ENCODE data around the gene RPS6KA4. TPM values are rescaled to one million over a fixed set of nuclear protein-coding genes. Genes with fewer than 3 reads are reported as not detected.
A peak's percentile ranks its signal among the peaks of the same experiment; 100 is the strongest.

The RPS6KA4 gene
- total and polyA plus RNA-seq, 7 experiments from 2014 or later: 4.6 to 35.7 (median 26.3) TPM

DNA sequence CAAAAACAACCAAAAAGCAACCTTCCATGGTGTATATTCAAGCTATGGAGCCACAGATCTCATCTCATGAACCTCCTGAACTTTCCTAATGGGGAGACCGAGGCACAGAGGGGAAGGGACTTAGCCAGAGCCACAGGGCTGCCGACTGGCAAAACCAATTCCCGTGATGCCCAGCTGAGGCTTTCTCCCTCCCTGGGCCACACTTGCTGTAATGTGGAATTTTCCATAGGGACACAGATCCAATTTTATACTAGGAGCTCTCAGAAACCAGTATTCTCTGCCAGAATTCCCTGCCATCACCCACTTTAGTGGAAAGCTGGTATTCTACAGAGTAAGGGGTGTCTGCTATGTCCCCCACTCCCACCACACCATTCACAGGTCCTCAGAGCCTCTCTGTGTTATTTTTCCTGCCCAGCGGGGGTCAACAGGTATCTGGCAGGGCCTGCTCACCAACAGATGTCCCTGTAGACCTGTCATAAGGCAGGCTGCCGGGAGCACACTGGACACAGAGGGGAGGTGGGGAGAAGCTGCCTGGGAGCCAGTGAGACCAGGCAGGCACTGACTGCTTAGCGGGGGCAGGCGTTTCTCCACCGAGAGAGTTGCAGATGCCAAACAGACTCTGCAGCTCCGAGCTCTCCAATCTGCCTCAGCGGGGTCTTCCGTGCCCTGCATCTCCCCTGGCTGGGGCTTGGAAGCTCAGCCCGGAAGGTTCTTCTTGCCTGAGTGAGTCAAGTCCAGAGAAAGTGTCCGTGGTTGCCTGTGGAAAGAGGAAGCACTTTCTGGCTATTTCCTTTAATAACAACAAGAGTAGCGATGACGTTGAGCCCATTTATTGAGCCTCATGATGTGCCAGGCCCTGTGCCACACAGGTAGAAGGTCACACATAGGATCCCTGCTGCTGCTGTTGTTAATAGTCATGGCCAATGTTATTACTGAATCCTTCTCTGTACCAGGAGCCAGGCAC lies 26.3 kb downstream of the RPS6KA4 start:
- no peaks in the 10 kb centered on the region for H3K36me3 ChIP-seq (ENCODE audit: control insufficient read depth in 2 of 3, insufficient read depth in 3 of 3, low read length in 3 of 3)
- POLR2A ChIA-PET: no interaction called here
- ATAC-seq (peak; percentile 45), DNase-seq (no peak)
- no peaks in the 10 kb centered on the region for H3K27me3 ChIP-seq (ENCODE audit: control insufficient read depth in 2 of 2, insufficient read depth in 2 of 2, low read length in 2 of 2)
- Mint-ChIP-seq H3K36me3 (no peaks in the 10 kb centered on the region), H3K4me3 (no peak overlapping the region), H3K27me3 (peaks cover 0 to 25% (median 0%) of the 10 kb centered on the region in 5 donors), H3K9me3 (peaks cover 0 to 7% (median 0%) of the 10 kb centered on the region in 11 donors), H3K4me1 (peaks cover 0 to 27% (median 13%) of the 10 kb centered on the region in 7 donors), H3K27ac (peak overlapping the region in 1 of 9 donors; percentile 2)
- no peaks in the 10 kb centered on the region for H3K4me1 ChIP-seq (ENCODE audit: control insufficient read depth in 2 of 2, insufficient read depth in 2 of 2, low read length in 2 of 2)
- intact Hi-C loops (cut with micrococcal nuclease): no loop called here
- H3K4me3 ChIP-seq (ENCODE audit: low read length): no peak overlapping the region
- no peak overlapping the region for H3K27ac ChIP-seq (ENCODE audit: low read depth, low read length)
- CTCF ChIA-PET: no interaction called here
- H3K9me3 ChIP-seq (ENCODE audit: control insufficient read depth in 2 of 3, low read length in 3 of 3): no peaks in the 10 kb centered on the region

DNA sequence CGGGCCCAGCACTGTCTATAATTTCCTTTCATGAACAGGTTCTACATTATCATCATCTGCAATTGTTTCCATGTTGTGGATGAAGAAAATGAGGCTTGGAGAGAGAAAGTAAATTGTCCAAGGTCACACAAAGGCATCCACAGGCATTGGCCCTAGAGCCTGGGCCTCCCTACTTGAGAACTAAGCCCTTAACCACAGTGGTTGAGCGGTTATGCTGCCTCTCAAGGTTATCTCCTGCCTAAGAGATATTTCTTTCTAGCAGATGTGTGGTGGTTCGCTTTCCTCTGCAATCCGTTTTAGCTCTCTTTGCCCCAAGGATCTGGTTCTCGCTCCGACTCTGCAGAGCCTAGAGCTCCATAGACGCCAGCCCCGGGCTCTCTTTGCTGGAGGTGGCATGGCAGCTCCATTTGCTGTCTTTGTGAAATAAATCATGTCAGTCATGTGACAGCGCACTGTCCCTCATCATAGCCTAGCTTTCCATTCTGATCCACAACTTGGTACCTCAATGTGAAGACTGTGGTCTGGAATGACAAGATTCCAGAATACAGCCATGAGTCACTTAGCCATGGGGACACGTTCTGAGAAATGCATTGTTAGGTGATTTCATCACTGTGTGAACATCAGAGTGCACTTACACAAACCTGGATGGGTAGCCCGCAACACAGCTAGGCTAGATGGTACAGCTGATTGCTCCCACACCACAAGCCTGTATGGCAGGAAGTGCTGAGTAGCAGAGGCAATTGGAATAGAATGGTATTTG lies 27.2 kb downstream of the RPS6KA4 start:
- H3K27ac ChIP-seq (ENCODE audit: low read depth, low read length): no peak overlapping the region

DNA sequence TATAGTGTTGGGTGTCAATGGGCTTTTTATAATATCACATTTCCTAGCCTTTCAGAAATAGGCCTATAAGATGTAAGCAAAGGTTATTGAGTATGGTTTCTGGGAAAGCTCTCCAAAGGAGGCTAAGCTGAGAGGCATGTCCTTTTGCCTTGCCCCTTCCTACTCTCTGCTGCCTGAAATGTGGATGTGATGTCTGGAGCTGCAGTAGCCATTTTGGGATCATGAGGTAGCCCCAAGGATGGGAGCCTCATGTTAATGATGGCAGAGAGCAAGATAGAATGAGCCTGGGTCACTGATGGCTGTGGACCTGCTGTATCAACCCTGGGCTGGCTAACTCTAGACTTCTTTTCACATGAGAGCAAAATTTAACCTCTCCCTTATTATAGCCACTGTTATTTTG lies 29.0 kb downstream of the RPS6KA4 start:
- Mint-ChIP-seq H3K27me3 (peaks cover 0 to 35% (median 0%) of the 10 kb centered on the region in 5 donors), H3K36me3 (no peaks in the 10 kb centered on the region), H3K9me3 (peaks cover 0 to 13% (median 0%) of the 10 kb centered on the region in 11 donors), H3K4me3 (no peak overlapping the region), H3K4me1 (peaks cover 0 to 44% (median 28%) of the 10 kb centered on the region in 7 donors), H3K27ac (no peak overlapping the region)
- H3K27me3 ChIP-seq (ENCODE audit: control insufficient read depth in 2 of 2, insufficient read depth in 2 of 2, low read length in 2 of 2): no peaks in the 10 kb centered on the region
- ChIA-PET CTCF (no interaction called here), POLR2A (no interaction called here)
- no peak overlapping the region for H3K27ac ChIP-seq (ENCODE audit: low read depth, low read length)
- no peaks in the 10 kb centered on the region for H3K9me3 ChIP-seq (ENCODE audit: control insufficient read depth in 2 of 3, low read length in 3 of 3)
- intact Hi-C loops (cut with micrococcal nuclease): no loop called here
- H3K4me1 ChIP-seq (ENCODE audit: control insufficient read depth in 2 of 2, insufficient read depth in 2 of 2, low read length in 2 of 2): peaks cover 0 to 4% of the 10 kb centered on the region in 2 donors
- DNase-seq: no peak
- no peaks in the 10 kb centered on the region for H3K36me3 ChIP-seq (ENCODE audit: control insufficient read depth in 2 of 3, insufficient read depth in 3 of 3, low read length in 3 of 3)
- ATAC-seq: no peak
- H3K4me3 ChIP-seq (ENCODE audit: low read length): no peak overlapping the region

More for the DNA sequence above, 27.2 kb downstream of the RPS6KA4 start:
- Histone ChIP-seq H3K4me1 (ENCODE audit: control insufficient read depth in 2 of 2, insufficient read depth in 2 of 2, low read length in 2 of 2) (no peaks in the 10 kb centered on the region), H3K36me3 (ENCODE audit: control insufficient read depth in 2 of 3, insufficient read depth in 3 of 3, low read length in 3 of 3) (no peaks in the 10 kb centered on the region), H3K9me3 (ENCODE audit: control insufficient read depth in 2 of 3, low read length in 3 of 3) (no peaks in the 10 kb centered on the region), H3K4me3 (ENCODE audit: low read length) (no peak overlapping the region), H3K27me3 (ENCODE audit: control insufficient read depth in 2 of 2, insufficient read depth in 2 of 2, low read length in 2 of 2) (no peaks in the 10 kb centered on the region)
- H3K27me3 Mint-ChIP-seq: peaks cover 0 to 32% (median 0%) of the 10 kb centered on the region in 5 donors
- ChIA-PET CTCF (no interaction called here), POLR2A (no interaction called here)
- H3K9me3 Mint-ChIP-seq: peaks cover 0 to 13% (median 0%) of the 10 kb centered on the region in 11 donors
- H3K27ac Mint-ChIP-seq: peak overlapping the region in 1 of 9 donors; percentile 2
- H3K36me3 Mint-ChIP-seq: no peaks in the 10 kb centered on the region
- intact Hi-C loops (cut with micrococcal nuclease): no loop called here
- no peak overlapping the region for H3K4me3 Mint-ChIP-seq
- DNase-seq: peak in 3 of 9 donors; percentile 6 to 30 (median 12)
- peak; percentile 78 for ATAC-seq
- peaks cover 0 to 36% (median 20%) of the 10 kb centered on the region in 7 donors for H3K4me1 Mint-ChIP-seq

DNA sequence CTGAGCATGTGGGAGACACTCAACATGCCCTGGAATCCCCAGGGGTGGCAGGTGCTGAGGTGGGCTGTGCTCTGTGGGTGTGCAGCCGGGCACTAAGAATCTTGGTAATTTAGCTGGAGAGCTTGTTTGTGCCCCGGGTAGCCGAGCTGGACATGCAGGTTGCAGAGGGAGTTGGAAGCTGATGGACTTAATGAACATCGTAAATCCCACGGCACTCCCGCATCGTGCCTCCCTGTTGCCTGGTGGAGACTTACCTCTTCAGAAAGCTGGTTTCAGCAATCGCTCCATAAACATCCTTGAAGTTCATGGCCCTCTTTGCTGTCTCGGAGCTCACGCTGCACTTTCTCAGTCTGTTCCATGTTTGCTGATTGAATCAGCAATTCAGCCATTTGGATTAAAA lies 29.9 kb downstream of the RPS6KA4 start:
- CTCF ChIA-PET: no interaction called here
- DNase-seq: no peak
- Mint-ChIP-seq H3K36me3 (no peaks in the 10 kb centered on the region), H3K4me1 (peaks cover 0 to 44% (median 28%) of the 10 kb centered on the region in 7 donors), H3K27me3 (peaks cover 0 to 35% (median 0%) of the 10 kb centered on the region in 5 donors), H3K27ac (peak overlapping the region in 1 of 9 donors; percentile 65), H3K9me3 (peaks cover 0 to 13% (median 0%) of the 10 kb centered on the region in 11 donors), H3K4me3 (no peak overlapping the region)
- POLR2A ChIA-PET: no interaction called here
- no peaks in the 10 kb centered on the region for H3K36me3 ChIP-seq (ENCODE audit: control insufficient read depth in 2 of 3, insufficient read depth in 3 of 3, low read length in 3 of 3)
- peaks cover 0 to 4% of the 10 kb centered on the region in 2 donors for H3K4me1 ChIP-seq (ENCODE audit: control insufficient read depth in 2 of 2, insufficient read depth in 2 of 2, low read length in 2 of 2)
- ATAC-seq: no peak
- intact Hi-C loops (cut with micrococcal nuclease): no loop called here
- no peaks in the 10 kb centered on the region for H3K27me3 ChIP-seq (ENCODE audit: control insufficient read depth in 2 of 2, insufficient read depth in 2 of 2, low read length in 2 of 2)
- H3K27ac ChIP-seq (ENCODE audit: low read depth, low read length): no peak overlapping the region
- no peak overlapping the region for H3K4me3 ChIP-seq (ENCODE audit: low read length)
- no peaks in the 10 kb centered on the region for H3K9me3 ChIP-seq (ENCODE audit: control insufficient read depth in 2 of 3, low read length in 3 of 3)

DNA sequence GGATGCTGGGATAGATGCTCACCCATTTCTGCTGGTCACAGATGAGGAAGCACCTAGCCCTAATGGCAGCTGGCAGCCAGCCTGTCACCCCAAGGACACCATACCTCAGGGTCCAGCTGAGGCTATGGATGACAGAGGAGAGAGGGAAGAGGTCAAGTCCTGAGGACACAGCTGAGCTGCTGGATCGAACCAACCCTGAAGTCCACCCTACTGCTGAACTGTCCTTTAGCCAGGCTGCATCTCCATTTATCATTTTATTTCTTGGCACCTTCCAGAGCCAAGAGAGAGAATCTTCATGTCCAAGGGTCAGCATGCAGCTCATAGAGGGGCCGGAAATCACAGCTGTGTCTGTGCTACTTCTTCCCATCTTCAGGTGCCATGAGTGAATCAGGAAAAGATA lies 30.9 kb downstream of the RPS6KA4 start:
- no peak overlapping the region for H3K4me3 ChIP-seq (ENCODE audit: low read length)
- peaks cover 0 to 4% of the 10 kb centered on the region in 2 donors for H3K4me1 ChIP-seq (ENCODE audit: control insufficient read depth in 2 of 2, insufficient read depth in 2 of 2, low read length in 2 of 2)
- no peaks in the 10 kb centered on the region for H3K36me3 ChIP-seq (ENCODE audit: control insufficient read depth in 2 of 3, insufficient read depth in 3 of 3, low read length in 3 of 3)
- ChIA-PET POLR2A (no interaction called here), CTCF (no interaction called here)
- intact Hi-C loops (cut with micrococcal nuclease): no loop called here
- DNase-seq (no peak), ATAC-seq (no peak)
- Mint-ChIP-seq H3K4me3 (no peak overlapping the region), H3K27me3 (peaks cover 0 to 40% (median 0%) of the 10 kb centered on the region in 5 donors), H3K4me1 (peaks cover 0 to 44% (median 28%) of the 10 kb centered on the region in 7 donors), H3K9me3 (peaks cover 0 to 13% (median 0%) of the 10 kb centered on the region in 11 donors), H3K27ac (peak overlapping the region in 1 of 9 donors; percentile 23), H3K36me3 (no peaks in the 10 kb centered on the region)
- no peak overlapping the region for H3K27ac ChIP-seq (ENCODE audit: low read depth, low read length)
- no peaks in the 10 kb centered on the region for H3K27me3 ChIP-seq (ENCODE audit: control insufficient read depth in 2 of 2, insufficient read depth in 2 of 2, low read length in 2 of 2)
- H3K9me3 ChIP-seq (ENCODE audit: control insufficient read depth in 2 of 3, low read length in 3 of 3): no peaks in the 10 kb centered on the region

DNA sequence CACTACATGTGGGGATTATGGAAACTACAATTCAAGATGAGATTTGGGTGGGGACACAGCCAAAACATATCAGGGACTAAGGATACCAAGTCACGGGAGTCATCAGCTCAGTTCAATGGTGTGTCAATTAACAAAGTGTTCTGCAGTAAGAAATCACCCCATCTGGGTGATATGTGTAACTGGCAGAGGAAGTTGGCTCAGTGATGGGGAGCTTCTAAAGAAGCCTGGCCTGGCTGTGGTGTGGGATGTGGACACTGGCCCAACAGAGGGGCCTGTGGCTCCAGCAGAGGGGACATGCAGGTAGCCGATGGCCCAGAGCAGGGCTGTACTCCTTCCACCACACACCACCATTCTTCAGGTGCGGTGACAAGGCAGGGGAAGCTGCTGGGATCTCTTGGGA lies 31.6 kb downstream of the RPS6KA4 start:
- ChIA-PET CTCF (interaction anchor here (0.6 kb wide), 1 partner anchor 26 kb away, joined by 3 read pairs; no protein-coding TSS in a partner anchor), POLR2A (no interaction called here)
- Mint-ChIP-seq H3K4me3 (peak overlapping the region in 8 of 10 donors; percentile 35 to 63 (median 49)), H3K27me3 (peaks cover 0 to 44% (median 0%) of the 10 kb centered on the region in 5 donors), H3K9me3 (peaks cover 0 to 13% (median 0%) of the 10 kb centered on the region in 11 donors), H3K4me1 (peaks cover 0 to 42% (median 28%) of the 10 kb centered on the region in 7 donors), H3K36me3 (no peaks in the 10 kb centered on the region), H3K27ac (peak overlapping the region in 2 of 9 donors; percentile 23 to 27)
- Histone ChIP-seq H3K27me3 (ENCODE audit: control insufficient read depth in 2 of 2, insufficient read depth in 2 of 2, low read length in 2 of 2) (no peaks in the 10 kb centered on the region), H3K4me3 (ENCODE audit: low read length) (no peak overlapping the region), H3K9me3 (ENCODE audit: control insufficient read depth in 2 of 3, low read length in 3 of 3) (no peaks in the 10 kb centered on the region), H3K4me1 (ENCODE audit: control insufficient read depth in 2 of 2, insufficient read depth in 2 of 2, low read length in 2 of 2) (peaks cover 0 to 4% of the 10 kb centered on the region in 2 donors), H3K27ac (ENCODE audit: low read depth, low read length) (no peak overlapping the region), H3K36me3 (ENCODE audit: control insufficient read depth in 2 of 3, insufficient read depth in 3 of 3, low read length in 3 of 3) (no peaks in the 10 kb centered on the region)
- intact Hi-C loops (cut with micrococcal nuclease): no loop called here
- DNase-seq: no peak
- no peak for ATAC-seq

Data from naive thymus-derived CD4-positive, alpha-beta T cell (primary cell).